Left lung (tissue), 10 donors: ENCODE results near the gene CMTM4. TPM values are rescaled to one million over a fixed set of nuclear protein-coding genes. Genes with fewer than 3 reads are reported as not detected.

ENCODE experiments used
- ATAC-seq: fragments of 200-7000 bp; cut with Tn5 transposase; one replicate; pipeline ENCODE4 v1.9.1; 2020; ENCODE audit warnings: moderate library complexity
- DNase-seq, 4 donors: peaks; one replicate each; pipeline ENCODE4 v3.0.0-alpha.2; 2013 to 2020
- H3K27ac ChIP-seq, 2 donors: fragments of 200-600 bp; sonication (generic) in 1 of 2; one replicate each; pipeline versions ENCODE4 v1.5.0 to v1.8.0; 2020 to 2021
- H3K27me3 ChIP-seq, 2 donors: fragments of 200-600 bp; sonication (generic) in 1 of 2; one replicate each; pipeline versions ENCODE4 v1.5.0 to v1.8.0; 2020 to 2021
- H3K36me3 ChIP-seq, 2 donors: fragments of 200-600 bp; sonication (generic) in 1 of 2; one replicate each; pipeline versions ENCODE4 v1.5.0 to v1.8.0; 2020 to 2021
- H3K4me1 ChIP-seq, 2 donors: fragments of 200-600 bp; one replicate each; pipeline ENCODE4 v1.8.0; 2021
- H3K4me3 ChIP-seq, 2 donors: fragments of 200-600 bp; sonication (generic) in 1 of 2; one replicate each; pipeline versions ENCODE4 v1.5.0 to v1.8.0; 2020 to 2021; ENCODE audit warnings: mild to moderate bottlenecking in 1 of 2
- H3K9me3 ChIP-seq, 2 donors: fragments of 200-600 bp; sonication (generic) in 1 of 2; one replicate each; pipeline versions ENCODE4 v1.5.0 to v1.8.0; 2020 to 2021
- intact Hi-C, 2 donors: fragments of 100-400 bp; cut with DNase I; formaldehyde crosslinking; loops; one replicate each; pipeline versions ENCODE4 v1.11.2 to v1.14.2; 2022
- polyA plus RNA-seq, 6 donors: library from polyadenylated mRNA; unstranded; fragments of 120-200 nt; gene quantifications; one replicate each; pipeline ENCODE4 v1.2.1, GENCODE V29; 2013; ENCODE audit not compliant: insufficient read length in 6 of 6
- total RNA-seq, 2 donors: library from RNA; stranded (reverse); fragmentation: NEBNext Ultra II Directional; extraction: Animal tissue kit (Norgen Biotek cat#: 25700); gene quantifications; one replicate each; pipeline ENCODE4 v1.2.1, GENCODE V29; 2021
- TF ChIP-seq, protein P1 (sequence below), 2 donors: fragments of 200-600 bp; sonication (generic) in 1 of 2; IDR thresholded peaks; one replicate each; pipeline versions ENCODE4 v1.5.0 to v1.8.0; 2021; ENCODE audit warnings: antibody characterized with exemption in 2 of 2
- donor health status: DM: no; HTN: yes; CAD: no.
- donor health status: DM: no; HTN: no; CAD: no.

The CMTM4 gene
- total and polyA plus RNA-seq, 8 donors: 25.2 to 72.3 (median 34.6) TPM

- H3K27me3 ChIP-seq: no peaks in the 10 kb centered on the region
- no peak for ATAC-seq
- H3K36me3 ChIP-seq: peaks cover 0 to 15% of the 10 kb centered on the region in 2 donors
- no peaks in the 10 kb centered on the region for H3K9me3 ChIP-seq
- no peak overlapping the region for H3K4me3 ChIP-seq
- H3K4me1 ChIP-seq: no peaks in the 10 kb centered on the region
- TF ChIP-seq, protein P1, sequence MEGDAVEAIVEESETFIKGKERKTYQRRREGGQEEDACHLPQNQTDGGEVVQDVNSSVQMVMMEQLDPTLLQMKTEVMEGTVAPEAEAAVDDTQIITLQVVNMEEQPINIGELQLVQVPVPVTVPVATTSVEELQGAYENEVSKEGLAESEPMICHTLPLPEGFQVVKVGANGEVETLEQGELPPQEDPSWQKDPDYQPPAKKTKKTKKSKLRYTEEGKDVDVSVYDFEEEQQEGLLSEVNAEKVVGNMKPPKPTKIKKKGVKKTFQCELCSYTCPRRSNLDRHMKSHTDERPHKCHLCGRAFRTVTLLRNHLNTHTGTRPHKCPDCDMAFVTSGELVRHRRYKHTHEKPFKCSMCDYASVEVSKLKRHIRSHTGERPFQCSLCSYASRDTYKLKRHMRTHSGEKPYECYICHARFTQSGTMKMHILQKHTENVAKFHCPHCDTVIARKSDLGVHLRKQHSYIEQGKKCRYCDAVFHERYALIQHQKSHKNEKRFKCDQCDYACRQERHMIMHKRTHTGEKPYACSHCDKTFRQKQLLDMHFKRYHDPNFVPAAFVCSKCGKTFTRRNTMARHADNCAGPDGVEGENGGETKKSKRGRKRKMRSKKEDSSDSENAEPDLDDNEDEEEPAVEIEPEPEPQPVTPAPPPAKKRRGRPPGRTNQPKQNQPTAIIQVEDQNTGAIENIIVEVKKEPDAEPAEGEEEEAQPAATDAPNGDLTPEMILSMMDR (IDR thresholded peaks at IDR 0.05): no peak
- no peak for DNase-seq
- H3K27ac ChIP-seq: no peak overlapping the region
- intact Hi-C loops: no loop called here
Observed at GRCh38 chr16:66678337-66678736, 18.2 kb downstream of the CMTM4 start.

- ATAC-seq (no peak), DNase-seq (no peak)
- Histone ChIP-seq H3K27ac (no peak overlapping the region), H3K4me1 (no peaks in the 10 kb centered on the region), H3K36me3 (peaks cover 0 to 15% of the 10 kb centered on the region in 2 donors), H3K9me3 (no peaks in the 10 kb centered on the region), H3K4me3 (no peak overlapping the region), H3K27me3 (no peaks in the 10 kb centered on the region)
- TF ChIP-seq, protein P1 (IDR thresholded peaks at IDR 0.05): no peak
- intact Hi-C loops: no loop called here
Observed at GRCh38 chr16:66677836-66678235, 18.7 kb downstream of the CMTM4 start.

GRCh38 chr16:66677179-66677578 lies 19.4 kb downstream of the CMTM4 start:
- ATAC-seq: no peak
- DNase-seq: no peak
- no peaks in the 10 kb centered on the region for H3K27me3 ChIP-seq
- no peak overlapping the region for H3K4me3 ChIP-seq
- H3K36me3 ChIP-seq: peaks cover 0 to 15% of the 10 kb centered on the region in 2 donors
- H3K4me1 ChIP-seq: no peaks in the 10 kb centered on the region
- H3K9me3 ChIP-seq: no peaks in the 10 kb centered on the region
- intact Hi-C loops: no loop called here
- TF ChIP-seq, protein P1 (IDR thresholded peaks at IDR 0.05): no peak
- H3K27ac ChIP-seq: no peak overlapping the region

- H3K9me3 ChIP-seq: no peaks in the 10 kb centered on the region
- H3K27me3 ChIP-seq: no peaks in the 10 kb centered on the region
- H3K27ac ChIP-seq: no peak overlapping the region
- H3K4me1 ChIP-seq: no peaks in the 10 kb centered on the region
- TF ChIP-seq, protein P1 (IDR thresholded peaks at IDR 0.05): no peak
- ATAC-seq (no peak), DNase-seq (no peak)
- H3K36me3 ChIP-seq: peaks cover 0 to 15% of the 10 kb centered on the region in 2 donors
- no peak overlapping the region for H3K4me3 ChIP-seq
- intact Hi-C loops: no loop called here
Observed at GRCh38 chr16:66676599-66676998, 19.9 kb downstream of the CMTM4 start.

GRCh38 chr16:66673691-66674090 lies 22.9 kb downstream of the CMTM4 start:
- H3K9me3 ChIP-seq: no peaks in the 10 kb centered on the region
- intact Hi-C loops: no loop called here
- H3K4me3 ChIP-seq: no peak overlapping the region
- H3K27me3 ChIP-seq: no peaks in the 10 kb centered on the region
- TF ChIP-seq, protein P1 (IDR thresholded peaks at IDR 0.05): no peak
- H3K4me1 ChIP-seq: no peaks in the 10 kb centered on the region
- ATAC-seq (no peak), DNase-seq (no peak)
- H3K36me3 ChIP-seq: peaks cover 0 to 11% of the 10 kb centered on the region in 2 donors
- H3K27ac ChIP-seq: no peak overlapping the region
